ENCODE results near the gene FAM53A.

FAM53A gene

DNA sequence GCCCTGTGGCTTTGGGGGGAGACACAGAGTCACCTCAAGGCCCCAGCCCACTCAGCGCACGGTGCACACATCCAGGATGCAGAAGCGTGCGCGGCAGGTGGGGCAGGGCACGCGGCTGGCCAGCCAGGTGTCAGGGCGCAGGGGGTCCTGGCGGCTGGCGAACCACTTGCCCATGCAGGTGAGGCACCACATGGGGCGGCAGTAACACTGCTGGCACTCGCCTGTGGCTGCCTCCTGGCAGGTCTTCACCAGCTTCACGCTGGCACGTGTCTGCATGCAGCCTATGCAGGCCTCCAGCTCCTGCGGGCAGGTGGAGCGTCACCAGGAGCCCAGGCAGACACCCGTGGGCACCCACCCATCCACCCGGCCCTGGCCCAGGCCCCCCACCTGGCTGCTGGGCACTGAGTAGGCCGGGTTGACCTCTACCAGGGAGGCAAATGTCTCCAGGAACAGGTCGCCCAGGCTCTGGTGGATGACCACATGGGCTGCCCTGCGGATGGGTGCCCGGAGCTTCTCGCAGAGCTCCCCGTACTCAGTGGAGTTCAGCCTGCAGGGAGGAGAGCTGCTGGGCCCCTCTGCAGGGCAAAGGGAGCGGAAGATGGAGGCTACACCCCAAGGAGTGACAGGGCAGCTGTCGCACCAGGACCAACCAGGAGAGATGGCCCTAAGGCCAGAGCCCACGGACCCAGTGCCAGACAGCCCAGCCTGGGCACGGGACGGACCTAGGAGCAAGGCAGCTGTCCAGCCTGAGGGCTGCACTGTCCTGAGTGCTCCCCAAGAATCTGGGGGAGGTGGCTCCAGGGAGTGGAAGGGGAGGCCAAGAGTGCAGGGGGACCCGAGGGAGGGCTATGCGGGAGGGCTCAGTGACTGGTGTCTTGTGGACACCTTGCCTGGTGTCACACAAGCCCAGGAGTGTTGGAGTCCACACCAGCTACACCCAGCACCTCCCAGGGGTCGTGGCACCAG is 33.3 kb upstream of the FAM53A start:
- TF ChIP-seq CTCF (IDR thresholded peaks at IDR 0.05; ENCODE audit: insufficient read depth, low read length, poor library complexity, severe bottlenecking), result no peak
- no peak for DNase-seq (ENCODE audit: extremely low read depth, insufficient read length)
- H3K36me3 ChIP-seq (ENCODE audit: control insufficient read depth, insufficient read depth, low read length), result peaks cover 13% of the 10 kb centered on the region
- H3K27me3 ChIP-seq (replicated peaks; ENCODE audit: control insufficient read depth, insufficient read depth, low read length), result no peaks in the 10 kb centered on the region
- no peak overlapping the region for H3K4me3 ChIP-seq (replicated peaks; ENCODE audit: low read depth, low read length)

GRCh38 chr4:1716065-1716945 is 32.2 kb upstream of the FAM53A start:
- Histone ChIP-seq H3K36me3 (ENCODE audit: control insufficient read depth, insufficient read depth, low read length) (peaks cover 13% of the 10 kb centered on the region), H3K27me3 (replicated peaks; ENCODE audit: control insufficient read depth, insufficient read depth, low read length) (no peaks in the 10 kb centered on the region), H3K4me3 (replicated peaks; ENCODE audit: low read depth, low read length) (no peak overlapping the region)
- no peak for TF ChIP-seq CTCF (IDR thresholded peaks at IDR 0.05; ENCODE audit: insufficient read depth, low read length, poor library complexity, severe bottlenecking)
- DNase-seq (ENCODE audit: extremely low read depth, insufficient read length), result no peak

GRCh38 chr4:1715002-1715758 is 31.1 kb upstream of the FAM53A start:
- peaks cover 13% of the 10 kb centered on the region for H3K36me3 ChIP-seq (ENCODE audit: control insufficient read depth, insufficient read depth, low read length)
- no peak for TF ChIP-seq CTCF (IDR thresholded peaks at IDR 0.05; ENCODE audit: insufficient read depth, low read length, poor library complexity, severe bottlenecking)
- H3K27me3 ChIP-seq (replicated peaks; ENCODE audit: control insufficient read depth, insufficient read depth, low read length), result no peaks in the 10 kb centered on the region
- H3K4me3 ChIP-seq (replicated peaks; ENCODE audit: low read depth, low read length), result peak overlapping the region; percentile 0; the same call in 1 of the 2 replicates
- DNase-seq (ENCODE audit: extremely low read depth, insufficient read length), result peak; percentile 63

GRCh38 chr4:1714303-1715001 is 30.3 kb upstream of the FAM53A start:
- no peak for DNase-seq (ENCODE audit: extremely low read depth, insufficient read length)
- H3K36me3 ChIP-seq (ENCODE audit: control insufficient read depth, insufficient read depth, low read length), result peaks cover 15% of the 10 kb centered on the region
- TF ChIP-seq CTCF (IDR thresholded peaks at IDR 0.05; ENCODE audit: insufficient read depth, low read length, poor library complexity, severe bottlenecking), result no peak
- H3K27me3 ChIP-seq (replicated peaks; ENCODE audit: control insufficient read depth, insufficient read depth, low read length), result no peaks in the 10 kb centered on the region
- H3K4me3 ChIP-seq (replicated peaks; ENCODE audit: low read depth, low read length), result peak overlapping the region; percentile 85
